IMR-90 (cell line): ENCODE results near the gene KRT6C. TPM values are rescaled to one million over a fixed set of nuclear protein-coding genes. Genes with fewer than 3 reads are reported as not detected.

ENCODE experiments used
- ATAC-seq: fragments of 200-7000 bp; cut with Tn5 transposase; 2 replicates; pipeline ENCODE4 v1.9.1; 2020; ENCODE audit warnings: low read depth, mild to moderate bottlenecking, moderate library complexity
- BruUV-seq: library from RNA; stranded (reverse); fragments of 400-500 nt; replicated peaks from 2 replicates; lab custom pipeline; 2021; lab: Mats Ljungman, UMichigan
- CTCF ChIA-PET: fragments of 300-600 bp; formaldehyde crosslinking; extraction: SDS; loops from one replicate; lab custom pipeline; 2021; ENCODE audit warnings: antibody characterized with exemption; lab: Yijun Ruan, JAX
- POLR2A ChIA-PET: fragments of 300-600 bp; sonication (Branson Sonifier 250); formaldehyde crosslinking; loops from one replicate; lab custom pipeline; 2022; ENCODE audit warnings: antibody characterized with exemption; ENCODE audit not compliant: unreplicated experiment; lab: Charles Lee
- DNase-seq: peaks from one replicate; pipeline ENCODE4 v3.0.0; 2013
- H2AFZ ChIP-seq: replicated peaks from 2 replicates; pipeline ENCODE3; 2013; ENCODE audit warnings: low read length, mild to moderate bottlenecking; ENCODE audit not compliant: poor library complexity
- H2AK5ac ChIP-seq: 2 replicates; pipeline ENCODE4 v1.6.1; 2013; ENCODE audit warnings: low read depth, low read length, inconsistent platforms
- H2AK9ac ChIP-seq: replicated peaks from 2 replicates; pipeline ENCODE3; 2013; ENCODE audit warnings: mild to moderate bottlenecking, low read depth, low read length, moderate library complexity; ENCODE audit not compliant: poor library complexity
- H2BK120ac ChIP-seq: 2 replicates; pipeline ENCODE4 v1.6.1; 2013; ENCODE audit warnings: low read depth, low read length, inconsistent platforms
- H2BK15ac ChIP-seq: 3 replicates; pipeline ENCODE4 v1.6.1; 2013; ENCODE audit warnings: low read depth, low read length, inconsistent platforms
- H2BK20ac ChIP-seq: 2 replicates; pipeline ENCODE4 v1.6.1; 2013; ENCODE audit warnings: low read depth, mild to moderate bottlenecking, inconsistent platforms, low read length, moderate library complexity
- H2BK5ac ChIP-seq: 2 replicates; pipeline ENCODE4 v1.6.1; 2013; ENCODE audit warnings: mild to moderate bottlenecking, low read depth, low read length, inconsistent platforms; ENCODE audit not compliant: poor library complexity, severe bottlenecking
- H3K14ac ChIP-seq: replicated peaks from 2 replicates; pipeline ENCODE4 v1.6.1; 2013; ENCODE audit warnings: low read depth, low read length, inconsistent platforms
- H3K18ac ChIP-seq: 2 replicates; pipeline ENCODE4 v1.6.1; 2013; ENCODE audit warnings: low read depth, low read length, control low read depth
- H3K23ac ChIP-seq: 2 replicates; pipeline ENCODE4 v1.6.1; 2013; ENCODE audit warnings: low read depth, low read length, inconsistent platforms
- H3K27ac ChIP-seq: 2 replicates; pipeline ENCODE4 v1.5.1; 2013; ENCODE audit warnings: mild to moderate bottlenecking, control low read depth, low read length; ENCODE audit not compliant: insufficient read depth
- H3K27me3 ChIP-seq: 2 replicates; pipeline ENCODE4 v1.6.1; 2013; ENCODE audit warnings: low read length; ENCODE audit not compliant: control insufficient read depth, insufficient read depth
- H3K36me3 ChIP-seq: 2 replicates; pipeline ENCODE4 v1.6.1; 2013; ENCODE audit warnings: low read length, mixed read lengths; ENCODE audit not compliant: control insufficient read depth, insufficient read depth
- H3K4ac ChIP-seq: 2 replicates; pipeline ENCODE4 v1.6.1; 2013; ENCODE audit warnings: low read depth, low read length, inconsistent platforms
- H3K4me1 ChIP-seq: 2 replicates; pipeline ENCODE4 v1.6.1; 2013; ENCODE audit warnings: low read length, mixed read lengths; ENCODE audit not compliant: control insufficient read depth, insufficient read depth
- H3K4me2 ChIP-seq: 2 replicates; pipeline ENCODE4 v1.6.1; 2013; ENCODE audit warnings: low read depth, mild to moderate bottlenecking, control low read depth, low read length, moderate library complexity
- H3K4me3 ChIP-seq: 2 replicates; pipeline ENCODE4 v1.5.1; 2013; ENCODE audit warnings: low read depth, mild to moderate bottlenecking, control low read depth, low read length, moderate library complexity; ENCODE audit not compliant: insufficient read depth
- H3K56ac ChIP-seq: 2 replicates; pipeline ENCODE4 v1.6.1; 2013; ENCODE audit warnings: low read length, inconsistent platforms; ENCODE audit not compliant: insufficient read depth; ENCODE audit errors: extremely low read depth
- H3K79me1 ChIP-seq, 2 experiments: 2 replicates each; pipeline ENCODE4 v1.6.1; 2013; ENCODE audit warnings: low read length in 2 of 2, inconsistent platforms in 1 of 2, low read depth in 1 of 2
- H3K9ac ChIP-seq: 2 replicates; pipeline ENCODE4 v1.6.1; 2013; ENCODE audit warnings: low read depth, low read length, control low read depth
- H3K9me1 ChIP-seq: 2 replicates; pipeline ENCODE4 v1.6.1; 2013; ENCODE audit warnings: low read length, inconsistent platforms; ENCODE audit not compliant: insufficient read depth
- H3K9me3 ChIP-seq: 2 replicates; pipeline ENCODE4 v1.6.1; 2013; ENCODE audit warnings: low read length; ENCODE audit not compliant: control insufficient read depth, insufficient read depth
- H4K20me1 ChIP-seq: 2 replicates; pipeline ENCODE4 v1.6.1; 2013; ENCODE audit warnings: low read length, inconsistent platforms; ENCODE audit not compliant: insufficient read depth
- H4K5ac ChIP-seq: 2 replicates; pipeline ENCODE4 v1.6.1; 2013; ENCODE audit warnings: mild to moderate bottlenecking, low read depth, low read length, control low read depth
- H4K8ac ChIP-seq, 2 experiments: 2 replicates each; pipeline ENCODE4 v1.6.1; 2013; ENCODE audit warnings: low read depth in 2 of 2, low read length in 2 of 2, control low read depth in 1 of 2, inconsistent platforms in 1 of 2
- H4K91ac ChIP-seq: 2 replicates; pipeline ENCODE4 v1.6.1; 2013; ENCODE audit warnings: low read depth, low read length, inconsistent platforms; ENCODE audit not compliant: insufficient read depth
- BHLHE40 ChIP-seq: fragments of 150-350 bp; IDR thresholded peaks from 2 replicates; pipeline ENCODE4 v1.6.1; 2016; ENCODE audit warnings: mild to moderate bottlenecking, low read depth, low read length
- CEBPB ChIP-seq: IDR thresholded peaks from 2 replicates; pipeline ENCODE4 v1.6.1; 2012; ENCODE audit warnings: low read depth, low read length, improper control_type of control experiment
- CHD1 ChIP-seq: IDR thresholded peaks from 2 replicates; pipeline ENCODE4 v1.6.1; 2012; ENCODE audit warnings: low read depth, low read length, improper control_type of control experiment
- FOS ChIP-seq: fragments of 150-350 bp; IDR thresholded peaks from 2 replicates; pipeline ENCODE4 v1.6.1; 2016; ENCODE audit warnings: low read depth, low read length
- MAFK ChIP-seq: IDR thresholded peaks from 2 replicates; pipeline ENCODE4 v1.6.1; 2012; ENCODE audit warnings: low read depth, low read length, improper control_type of control experiment
- MXI1 ChIP-seq: IDR thresholded peaks from 2 replicates; pipeline ENCODE4 v1.6.1; 2012; ENCODE audit warnings: low read depth, mild to moderate bottlenecking, low read length, moderate library complexity, borderline replicate concordance
- NFE2L2 ChIP-seq: fragments of 150-350 bp; IDR thresholded peaks from 2 replicates; pipeline ENCODE4 v1.6.1; 2016; ENCODE audit warnings: low read depth, mild to moderate bottlenecking, low read length
- RFX5 ChIP-seq: IDR thresholded peaks from 2 replicates; pipeline ENCODE4 v1.8.0; 2012; ENCODE audit warnings: low read depth, mild to moderate bottlenecking, low read length, moderate library complexity
- WGBS, 2 experiments: methylation state at CpG; one replicate each; pipeline versions ENCODE4 v1.1.5 to v1.1.7; 2013; ENCODE audit warnings: missing lambda C conversion rate in 2 of 2; ENCODE audit not compliant: insufficient read length in 1 of 2; ENCODE audit errors: extremely low coverage in 2 of 2; 5-methylcytosine and 5-hydroxymethylcytosine counted together
- dilution Hi-C: fragments of 300-500 bp; cut with HindIII; formaldehyde crosslinking; loops from one replicate; pipeline ENCODE4 v1.14.3; 2018; ENCODE audit warnings: low sequenced_read_pairs; ENCODE audit not compliant: unreplicated experiment
- in situ Hi-C: fragments of 300-500 bp; cut with MboI; formaldehyde crosslinking; loops from 3 replicates; pipeline ENCODE4 v1.14.3; 2019; ENCODE audit warnings: low sequenced_read_pairs, inconsistent platforms, mixed read lengths
- intact Hi-C: fragments of 100-400 bp; cut with micrococcal nuclease; formaldehyde crosslinking; loops from 2 replicates; pipeline ENCODE4 v1.10.0; 2022
- polyA plus RNA-seq, 3 experiments: library from polyadenylated mRNA; depleted of rRNA; stranded (reverse); fragments of >200 nt; gene quantifications; 2 replicates each; pipeline ENCODE4 v1.2.3, GENCODE V29; 2012; ENCODE audit warnings: low replicate concordance in 1 of 3
- total RNA-seq: library from RNA; depleted of rRNA; stranded (reverse); fragments of >200 nt; gene quantifications from 2 replicates; pipeline ENCODE4 v1.2.3, GENCODE V29; 2012
- TF ChIP-seq, protein P1 (sequence below): fragments of 150-350 bp; IDR thresholded peaks from 2 replicates; pipeline ENCODE4 v1.6.1; 2016; ENCODE audit warnings: low read depth, mild to moderate bottlenecking, low read length, moderate library complexity, borderline replicate concordance

KRT6C gene
- total and polyA plus RNA-seq, 2 of the 4 experiments (the other 2 are of a cell fraction): not detected

DNA sequence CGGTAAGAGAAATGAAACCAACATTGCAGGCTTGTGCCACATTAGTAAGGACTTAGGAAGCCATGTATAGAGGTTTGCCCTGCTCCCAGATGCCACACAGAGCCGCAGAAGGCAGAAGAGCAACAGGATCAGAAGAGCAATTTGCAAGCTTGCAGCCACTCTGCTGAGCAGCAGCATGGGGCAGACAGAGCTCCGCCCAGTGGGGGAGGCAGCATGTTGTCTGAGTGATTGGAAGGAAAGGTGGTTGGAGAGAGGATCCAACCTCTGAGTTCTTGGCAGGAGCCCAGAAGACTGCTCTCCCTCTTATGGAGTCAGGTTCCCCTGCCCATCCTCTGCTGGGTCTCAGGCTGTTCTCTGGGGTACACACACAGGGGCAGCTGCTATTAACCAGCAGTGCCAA lies 21.8 kb upstream of the KRT6C start:
- no peaks in the 10 kb centered on the region for H3K36me3 ChIP-seq
- no peak overlapping the region for H2BK20ac ChIP-seq
- no peak overlapping the region for H3K4me3 ChIP-seq
- CTCF ChIA-PET: no interaction called here
- no peak overlapping the region for H4K91ac ChIP-seq
- H2BK15ac ChIP-seq: no peak overlapping the region
- no peak overlapping the region for H2BK5ac ChIP-seq
- H3K23ac ChIP-seq: no peak overlapping the region
- intact Hi-C loops: no loop called here
- no peak overlapping the region for H4K8ac ChIP-seq
- ATAC-seq: no peak
- no peak overlapping the region for H2AK9ac ChIP-seq
- no peak overlapping the region for H3K27ac ChIP-seq
- H3K9ac ChIP-seq: no peak overlapping the region
- POLR2A ChIA-PET: no interaction called here
- H4K20me1 ChIP-seq: no peaks in the 10 kb centered on the region
- H2AK5ac ChIP-seq: no peak overlapping the region
- H4K5ac ChIP-seq: no peak overlapping the region
- no peak overlapping the region for H3K56ac ChIP-seq
- in situ Hi-C loops: no loop called here
- no peaks in the 10 kb centered on the region for H3K9me3 ChIP-seq
- no TSS peak for BruUV-seq
- H3K14ac ChIP-seq: no peak overlapping the region
- no peak overlapping the region for H3K4me2 ChIP-seq
- dilution Hi-C loops: no loop called here
- no peak overlapping the region for H2BK120ac ChIP-seq
- TF ChIP-seq, protein P1, sequence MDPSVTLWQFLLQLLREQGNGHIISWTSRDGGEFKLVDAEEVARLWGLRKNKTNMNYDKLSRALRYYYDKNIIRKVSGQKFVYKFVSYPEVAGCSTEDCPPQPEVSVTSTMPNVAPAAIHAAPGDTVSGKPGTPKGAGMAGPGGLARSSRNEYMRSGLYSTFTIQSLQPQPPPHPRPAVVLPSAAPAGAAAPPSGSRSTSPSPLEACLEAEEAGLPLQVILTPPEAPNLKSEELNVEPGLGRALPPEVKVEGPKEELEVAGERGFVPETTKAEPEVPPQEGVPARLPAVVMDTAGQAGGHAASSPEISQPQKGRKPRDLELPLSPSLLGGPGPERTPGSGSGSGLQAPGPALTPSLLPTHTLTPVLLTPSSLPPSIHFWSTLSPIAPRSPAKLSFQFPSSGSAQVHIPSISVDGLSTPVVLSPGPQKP: no peak
- no peak for TF ChIP-seq CHD1
- no peak for TF ChIP-seq CEBPB
- no peak for TF ChIP-seq MAFK
- no peak for TF ChIP-seq RFX5
- no peak for TF ChIP-seq BHLHE40
- no peak for TF ChIP-seq NFE2L2
- TF ChIP-seq FOS: no peak
- TF ChIP-seq MXI1: no peak
- WGBS, 2 experiments: no CpG with 5 or more reads among the region's 3 CpGs
- no peaks in the 10 kb centered on the region for H3K4me1 ChIP-seq
- DNase-seq: no peak
- H3K27me3 ChIP-seq: peaks cover 11% of the 10 kb centered on the region
- H3K4ac ChIP-seq: no peak overlapping the region
- no peaks in the 10 kb centered on the region for H3K9me1 ChIP-seq
- no peaks in the 10 kb centered on the region for H3K79me1 ChIP-seq
- H3K18ac ChIP-seq: no peak overlapping the region
- H2AFZ ChIP-seq: no peak overlapping the region
